ENCODE results near the gene RNF40.
"Not testable (repeated sequence)": the region's sequence is repeated elsewhere in the genome, so short reads cannot be mapped to it uniquely, and the experiment has no call there.

The RNF40 gene

GRCh38 chr16:30813821-30814189 is 51.7 kb downstream of the RNF40 start:
- no peak overlapping the region for H3K27ac ChIP-seq (ENCODE audit: low read depth, low read length)

GRCh38 chr16:30816769-30817168 is 54.6 kb downstream of the RNF40 start:
- WGBS (ENCODE audit: extremely low coverage, insufficient coverage, low lambda C conversion rate): no CpG with 5 or more reads among the region's 2 CpGs

More at GRCh38 chr16:30813821-30814189, 51.7 kb downstream of the RNF40 start:
- Histone ChIP-seq H3K4me3 (ENCODE audit: low read length) (no peak overlapping the region), H3K23ac (ENCODE audit: low read length) (no peak overlapping the region), H3K4me1 (ENCODE audit: control insufficient read depth, low read depth, low read length) (no peaks in the 10 kb centered on the region), H4K5ac (ENCODE audit: low read length) (no peak overlapping the region), H3K36me3 (ENCODE audit: control insufficient read depth, insufficient read depth, low read length) (no peaks in the 10 kb centered on the region), H2BK15ac (replicated peaks; ENCODE audit: low read depth) (no peak overlapping the region), H3K9ac (ENCODE audit: low read length) (peak overlapping the region; percentile 53), H3K18ac (ENCODE audit: low read length) (peak overlapping the region; percentile 25), H3K56ac (ENCODE audit: low read length) (peak overlapping the region; percentile 65), H2BK5ac (ENCODE audit: low read length) (no peak overlapping the region), H3K79me1 (ENCODE audit: low read length) (no peaks in the 10 kb centered on the region), H3K4ac (ENCODE audit: low read depth, low read length) (no peak overlapping the region), H3K27me3 (ENCODE audit: insufficient read depth, low read length, poor library complexity) (no peaks in the 10 kb centered on the region), H3K4me2 (ENCODE audit: low read length) (peak overlapping the region; percentile 6), H4K8ac (ENCODE audit: low read depth, low read length) (no peak overlapping the region), H3K79me2 (ENCODE audit: control insufficient read depth, insufficient read depth, low read length) (no peaks in the 10 kb centered on the region), H2BK120ac (ENCODE audit: low read depth, low read length) (no peak overlapping the region), H2AK5ac (ENCODE audit: low read length) (no peak overlapping the region)
- no peak for DNase-seq
- WGBS (ENCODE audit: extremely low coverage, insufficient coverage, low lambda C conversion rate): no CpG with 5 or more reads among the region's 3 CpGs

GRCh38 chr16:30820952-30821421 is 58.9 kb downstream of the RNF40 start:
- Histone ChIP-seq H3K9ac (ENCODE audit: low read length) (no peak overlapping the region), H3K36me3 (ENCODE audit: control insufficient read depth, insufficient read depth, low read length) (no peaks in the 10 kb centered on the region), H4K8ac (ENCODE audit: low read depth, low read length) (no peak overlapping the region), H3K56ac (ENCODE audit: low read length) (no peak overlapping the region), H3K27me3 (ENCODE audit: insufficient read depth, low read length, poor library complexity) (no peaks in the 10 kb centered on the region), H2BK120ac (ENCODE audit: low read depth, low read length) (no peak overlapping the region), H2BK5ac (ENCODE audit: low read length) (no peak overlapping the region), H3K4me3 (ENCODE audit: low read length) (no peak overlapping the region), H3K79me2 (ENCODE audit: control insufficient read depth, insufficient read depth, low read length) (no peaks in the 10 kb centered on the region), H4K5ac (ENCODE audit: low read length) (no peak overlapping the region), H3K4ac (ENCODE audit: low read depth, low read length) (no peak overlapping the region), H3K23ac (ENCODE audit: low read length) (no peak overlapping the region), H3K4me2 (ENCODE audit: low read length) (no peak overlapping the region), H2BK15ac (replicated peaks; ENCODE audit: low read depth) (no peak overlapping the region), H3K27ac (ENCODE audit: low read depth, low read length) (no peak overlapping the region), H3K4me1 (ENCODE audit: control insufficient read depth, low read depth, low read length) (no peaks in the 10 kb centered on the region), H3K18ac (ENCODE audit: low read length) (no peak overlapping the region), H3K79me1 (ENCODE audit: low read length) (no peaks in the 10 kb centered on the region), H2AK5ac (ENCODE audit: low read length) (no peak overlapping the region)
- DNase-seq: no peak
- no CpG with 5 or more reads among the region's 34 CpGs for WGBS (ENCODE audit: extremely low coverage, insufficient coverage, low lambda C conversion rate)

More at GRCh38 chr16:30816769-30817168, 54.6 kb downstream of the RNF40 start:
- Histone ChIP-seq H3K36me3 (ENCODE audit: control insufficient read depth, insufficient read depth, low read length) (no peaks in the 10 kb centered on the region), H2BK15ac (replicated peaks; ENCODE audit: low read depth) (no peak overlapping the region), H2BK120ac (ENCODE audit: low read depth, low read length) (no peak overlapping the region), H3K4me2 (ENCODE audit: low read length) (no peak overlapping the region), H3K18ac (ENCODE audit: low read length) (no peak overlapping the region), H3K56ac (ENCODE audit: low read length) (no peak overlapping the region), H2BK5ac (ENCODE audit: low read length) (no peak overlapping the region), H3K4me1 (ENCODE audit: control insufficient read depth, low read depth, low read length) (no peaks in the 10 kb centered on the region), H3K4me3 (ENCODE audit: low read length) (no peak overlapping the region), H3K4ac (ENCODE audit: low read depth, low read length) (no peak overlapping the region), H3K79me2 (ENCODE audit: control insufficient read depth, insufficient read depth, low read length) (no peaks in the 10 kb centered on the region), H3K27me3 (ENCODE audit: insufficient read depth, low read length, poor library complexity) (no peaks in the 10 kb centered on the region), H3K9ac (ENCODE audit: low read length) (no peak overlapping the region), H3K27ac (ENCODE audit: low read depth, low read length) (no peak overlapping the region), H2AK5ac (ENCODE audit: low read length) (no peak overlapping the region), H4K5ac (ENCODE audit: low read length) (no peak overlapping the region), H3K79me1 (ENCODE audit: low read length) (no peaks in the 10 kb centered on the region), H3K23ac (ENCODE audit: low read length) (no peak overlapping the region), H4K8ac (ENCODE audit: low read depth, low read length) (no peak overlapping the region)
- DNase-seq: no peak

GRCh38 chr16:30821441-30821840 is 59.3 kb downstream of the RNF40 start:
- H3K4me1 ChIP-seq (ENCODE audit: control insufficient read depth, low read depth, low read length); H2BK5ac ChIP-seq (ENCODE audit: low read length); H3K23ac ChIP-seq (ENCODE audit: low read length); H3K4me3 ChIP-seq (ENCODE audit: low read length); H3K79me2 ChIP-seq (ENCODE audit: control insufficient read depth, insufficient read depth, low read length); H3K18ac ChIP-seq (ENCODE audit: low read length); H2BK120ac ChIP-seq (ENCODE audit: low read depth, low read length); H3K56ac ChIP-seq (ENCODE audit: low read length); H4K5ac ChIP-seq (ENCODE audit: low read length); H3K79me1 ChIP-seq (ENCODE audit: low read length); H3K27me3 ChIP-seq (ENCODE audit: insufficient read depth, low read length, poor library complexity); H3K27ac ChIP-seq (ENCODE audit: low read depth, low read length); H3K36me3 ChIP-seq (ENCODE audit: control insufficient read depth, insufficient read depth, low read length); H3K4ac ChIP-seq (ENCODE audit: low read depth, low read length); H4K8ac ChIP-seq (ENCODE audit: low read depth, low read length); DNase-seq; H2AK5ac ChIP-seq (ENCODE audit: low read length); H3K4me2 ChIP-seq (ENCODE audit: low read length); H2BK15ac ChIP-seq (replicated peaks; ENCODE audit: low read depth); H3K9ac ChIP-seq (ENCODE audit: low read length): not testable (repeated sequence)
- no CpG with 5 or more reads among the region's 9 CpGs for WGBS (ENCODE audit: extremely low coverage, insufficient coverage, low lambda C conversion rate)

GRCh38 chr16:30821891-30822290 is 59.8 kb downstream of the RNF40 start:
- Histone ChIP-seq H3K79me2 (ENCODE audit: control insufficient read depth, insufficient read depth, low read length) (no peaks in the 10 kb centered on the region), H4K8ac (ENCODE audit: low read depth, low read length) (no peak overlapping the region), H3K4me2 (ENCODE audit: low read length) (no peak overlapping the region), H2BK120ac (ENCODE audit: low read depth, low read length) (no peak overlapping the region), H3K79me1 (ENCODE audit: low read length) (no peaks in the 10 kb centered on the region), H3K4me1 (ENCODE audit: control insufficient read depth, low read depth, low read length) (no peaks in the 10 kb centered on the region), H2AK5ac (ENCODE audit: low read length) (no peak overlapping the region), H3K18ac (ENCODE audit: low read length) (no peak overlapping the region), H3K27me3 (ENCODE audit: insufficient read depth, low read length, poor library complexity) (no peaks in the 10 kb centered on the region), H3K4me3 (ENCODE audit: low read length) (no peak overlapping the region), H2BK15ac (replicated peaks; ENCODE audit: low read depth) (no peak overlapping the region), H4K5ac (ENCODE audit: low read length) (no peak overlapping the region), H3K23ac (ENCODE audit: low read length) (no peak overlapping the region), H3K56ac (ENCODE audit: low read length) (no peak overlapping the region), H3K27ac (ENCODE audit: low read depth, low read length) (no peak overlapping the region), H2BK5ac (ENCODE audit: low read length) (no peak overlapping the region), H3K36me3 (ENCODE audit: control insufficient read depth, insufficient read depth, low read length) (no peaks in the 10 kb centered on the region), H3K4ac (ENCODE audit: low read depth, low read length) (no peak overlapping the region), H3K9ac (ENCODE audit: low read length) (no peak overlapping the region)
- no CpG with 5 or more reads among the region's 17 CpGs for WGBS (ENCODE audit: extremely low coverage, insufficient coverage, low lambda C conversion rate)
- DNase-seq: no peak

Measured in mesendoderm (in vitro differentiated cells).